HepG2 (cell line): ENCODE results near the gene HAO2. TPM values are rescaled to one million over a fixed set of nuclear protein-coding genes. Genes with fewer than 3 reads are reported as not detected.

ENCODE experiments used
- ATAC-seq: fragments of 200-7000 bp; cut with Tn5 transposase; 3 replicates; pipeline ENCODE4 v1.9.1; 2020; ENCODE audit warnings: mild to moderate bottlenecking, moderate library complexity
- BruUV-seq: library from RNA; stranded (reverse); fragments of 400-500 nt; replicated peaks from 2 replicates; lab custom pipeline; 2021; lab: Mats Ljungman, UMichigan
- CTCF ChIA-PET: fragments of 300-600 bp; formaldehyde crosslinking; extraction: SDS; loops from one replicate; lab custom pipeline; 2021; ENCODE audit warnings: low total read pairs, inconsistent platforms, low intra/inter-chr PET ratio; lab: Yijun Ruan, JAX
- POLR2A ChIA-PET: fragments of 350-600 bp; sonication (Branson Sonifier 250); formaldehyde crosslinking; loops from one replicate; lab custom pipeline; 2020; ENCODE audit warnings: antibody characterized with exemption, inconsistent platforms; lab: Yijun Ruan, JAX
- DNase-seq: peaks from one replicate; pipeline ENCODE4 v3.0.0-alpha.2; 2015; ENCODE audit warnings: low spot score
- FAIRE-seq: peaks from 3 replicates; lab custom pipeline; 2011; peaks lifted over from hg19 to GRCh38; lab: Jason Lieb, UNC
- H2AFZ ChIP-seq: one replicate; pipeline ENCODE4 v1.6.1; 2011; ENCODE audit warnings: low read length, inconsistent platforms
- H3K27ac ChIP-seq: fragments of 300-600 bp; 3 replicates; pipeline ENCODE4 v1.8.0; 2011; ENCODE audit warnings: mixed run types, mild to moderate bottlenecking, mixed read lengths, low read length, inconsistent platforms; ENCODE audit not compliant: insufficient read depth; ENCODE audit errors: extremely low read length
- H3K27me3 ChIP-seq, 2 experiments: fragments of 200-600 bp in 1 of 2; 2 replicates in 1 of 2; 3 replicates in 1 of 2; pipeline versions ENCODE4 v1.6.0 to v1.8.0; 2011; ENCODE audit warnings: low read length in 2 of 2, mild to moderate bottlenecking in 2 of 2, moderate library complexity in 2 of 2, inconsistent platforms in 1 of 2; ENCODE audit not compliant: insufficient read depth in 2 of 2, control insufficient read depth in 1 of 2
- H3K36me3 ChIP-seq, 2 experiments: fragments of 200-600 bp in 1 of 2; replicated peaks in 1 of 2; 2 replicates in 1 of 2; 3 replicates in 1 of 2; pipeline versions ENCODE4 v1.5.1 to v1.8.0; 2011; ENCODE audit warnings: low read length in 2 of 2, inconsistent platforms in 1 of 2; ENCODE audit not compliant: insufficient read depth in 2 of 2, control insufficient read depth in 1 of 2
- H3K4me1 ChIP-seq: 2 replicates; pipeline ENCODE4 v1.5.1; 2012; ENCODE audit warnings: low read length, inconsistent platforms; ENCODE audit not compliant: insufficient read depth
- H3K4me2 ChIP-seq: 2 replicates; pipeline ENCODE4 v1.6.0; 2011; ENCODE audit warnings: low read depth, low read length, inconsistent platforms
- H3K4me3 ChIP-seq, 3 experiments: fragments of 200-600 bp in 1 of 3; sonication (generic), shearing (Covaris generic) in 1 of 3; replicated peaks in 1 of 3; 2 replicates each; pipeline ENCODE4 v1.5.1; 2011 to 2016; ENCODE audit warnings: low read length in 3 of 3, inconsistent platforms in 2 of 3, low read depth in 2 of 3, mild to moderate bottlenecking in 2 of 3, control low read depth in 1 of 3, mixed read lengths in 1 of 3; ENCODE audit not compliant: insufficient read depth in 1 of 3
- H3K79me2 ChIP-seq: one replicate; pipeline ENCODE4 v1.6.1; 2011; ENCODE audit warnings: low read length, inconsistent platforms; ENCODE audit not compliant: insufficient read depth
- H3K9ac ChIP-seq: 2 replicates; pipeline ENCODE4 v1.6.0; 2011; ENCODE audit warnings: mild to moderate bottlenecking, low read depth, low read length, inconsistent platforms; ENCODE audit not compliant: insufficient read depth
- H3K9me3 ChIP-seq: 2 replicates; pipeline ENCODE4 v1.5.1; 2012; ENCODE audit warnings: mild to moderate bottlenecking, low read length
- H4K20me1 ChIP-seq: 2 replicates; pipeline ENCODE4 v1.6.0; 2011; ENCODE audit warnings: inconsistent platforms, mild to moderate bottlenecking, low read length, moderate library complexity; ENCODE audit not compliant: insufficient read depth
- AGO1 ChIP-seq: fragments of 200-400 bp; formaldehyde crosslinking; IDR thresholded peaks from 2 replicates; pipeline ENCODE4 v1.6.1; 2017; ENCODE audit warnings: mild to moderate bottlenecking, low read depth, low read length, moderate library complexity; ENCODE audit not compliant: poor library complexity, severe bottlenecking
- ASH2L ChIP-seq: fragments of 300-600, 200-600 bp; sonication (generic); IDR thresholded peaks from 2 replicates; pipeline ENCODE4 v1.7.0; 2017; ENCODE audit warnings: low read depth, mild to moderate bottlenecking, moderate library complexity, mixed read lengths, low read length; ENCODE audit not compliant: insufficient read length
- CBX1 ChIP-seq: IDR thresholded peaks from one replicate; pipeline ENCODE4 v1.6.1; 2016; ENCODE audit warnings: antibody characterized with exemption, low read depth
- CC2D1A ChIP-seq: sonication (generic); formaldehyde crosslinking; IDR thresholded peaks from 2 replicates; pipeline ENCODE4 v1.8.1; 2023; ENCODE audit warnings: mild to moderate bottlenecking, missing genetic modification reagents
- HDAC1 ChIP-seq: sonication (generic); formaldehyde crosslinking; IDR thresholded peaks from 2 replicates; pipeline ENCODE4 v1.5.1; 2020; ENCODE audit warnings: mild to moderate bottlenecking, missing genetic modification reagents
- HNRNPUL1 ChIP-seq: fragments of 200-400 bp; formaldehyde crosslinking; IDR thresholded peaks from 2 replicates; pipeline ENCODE4 v1.6.1; 2017; ENCODE audit warnings: low read depth, mild to moderate bottlenecking, low read length, moderate library complexity
- IKZF4 ChIP-seq: sonication (generic); formaldehyde crosslinking; IDR thresholded peaks from 2 replicates; pipeline ENCODE4 v1.5.1; 2020; ENCODE audit warnings: borderline replicate concordance, mild to moderate bottlenecking, low read depth, missing genetic modification reagents; ENCODE audit errors: not compliant biosample characterization
- NR2F2 ChIP-seq: IDR thresholded peaks from 2 replicates; pipeline ENCODE4 v1.6.1; 2012; ENCODE audit warnings: low read depth, inconsistent platforms, borderline replicate concordance
- TAF15 ChIP-seq: fragments of 200-400 bp; formaldehyde crosslinking; IDR thresholded peaks from one replicate; pipeline ENCODE4 v1.6.1; 2018; ENCODE audit warnings: mild to moderate bottlenecking, low read depth, low read length; ENCODE audit not compliant: poor library complexity, severe bottlenecking
- ZNF205 ChIP-seq: IDR thresholded peaks from 2 replicates; pipeline ENCODE4 v1.6.1; 2018; ENCODE audit warnings: missing biosample characterization, missing genetic modification reagents
- ZNF547 ChIP-seq: sonication (generic); formaldehyde crosslinking; IDR thresholded peaks from 2 replicates; pipeline ENCODE4 v1.5.1; 2020; ENCODE audit warnings: mild to moderate bottlenecking, missing genetic modification reagents
- ZZZ3 ChIP-seq: sonication (generic); formaldehyde crosslinking; IDR thresholded peaks from 2 replicates; pipeline ENCODE4 v1.4.0; 2020; ENCODE audit warnings: missing genetic modification reagents, mild to moderate bottlenecking, borderline replicate concordance
- WGBS: methylation state at CpG from one replicate; pipeline ENCODE4 v1.1.6; 2017; ENCODE audit warnings: low lambda C conversion rate; 5-methylcytosine and 5-hydroxymethylcytosine counted together
- in situ Hi-C: cut with HindIII; loops from 2 replicates; pipeline ENCODE4 v1.10.0; 2017; ENCODE audit warnings: low pct_unique_long_range_greater_than_20kb; ENCODE audit not compliant: extremely low pct_ligation_motif_present
- intact Hi-C: fragments of 100-400 bp; cut with micrococcal nuclease; formaldehyde crosslinking; loops from one replicate; pipeline ENCODE4 v1.10.0; 2022; ENCODE audit not compliant: unreplicated experiment
- polyA plus RNA-seq, 8 experiments: library from polyadenylated mRNA; depleted of rRNA in 3 of 8; stranded (reverse) in 7 of 8; unstranded in 1 of 8; fragments of >200 nt; fragmentation: Illumina TruSeq in 4 of 8; extraction: Trizol in 4 of 8; gene quantifications; 2 replicates each; pipeline versions ENCODE4 v1.2.1 to v1.2.3, GENCODE V29; 2011 to 2016; ENCODE audit warnings: low read depth in 4 of 8, missing spikeins in 1 of 8, mixed read lengths in 1 of 8; ENCODE audit not compliant: insufficient read depth in 1 of 8
- total RNA-seq, 5 experiments: library from RNA; depleted of rRNA; stranded (reverse); fragments of >200 nt; fragmentation: Illumina TruSeq; extraction: Trizol; gene quantifications; 2 replicates each; pipeline ENCODE4 v1.2.3, GENCODE V29; 2016; ENCODE audit warnings: low read depth in 1 of 5
- TF ChIP-seq, protein P1 (sequence below): sonication (generic); formaldehyde crosslinking; IDR thresholded peaks from 2 replicates; pipeline ENCODE4 v1.5.0; 2020; ENCODE audit warnings: missing genetic modification reagents
- TF ChIP-seq, protein P2 (sequence below): sonication (generic); formaldehyde crosslinking; IDR thresholded peaks from 2 replicates; pipeline ENCODE4 v1.4.0; 2020; ENCODE audit warnings: mild to moderate bottlenecking, missing genetic modification reagents

The HAO2 gene
- total and polyA plus RNA-seq, 2 of the 13 experiments (the other 11 are each of a cell fraction or from before 2014, with no cell fraction given), result 0.05 to 0.09 TPM

DNA sequence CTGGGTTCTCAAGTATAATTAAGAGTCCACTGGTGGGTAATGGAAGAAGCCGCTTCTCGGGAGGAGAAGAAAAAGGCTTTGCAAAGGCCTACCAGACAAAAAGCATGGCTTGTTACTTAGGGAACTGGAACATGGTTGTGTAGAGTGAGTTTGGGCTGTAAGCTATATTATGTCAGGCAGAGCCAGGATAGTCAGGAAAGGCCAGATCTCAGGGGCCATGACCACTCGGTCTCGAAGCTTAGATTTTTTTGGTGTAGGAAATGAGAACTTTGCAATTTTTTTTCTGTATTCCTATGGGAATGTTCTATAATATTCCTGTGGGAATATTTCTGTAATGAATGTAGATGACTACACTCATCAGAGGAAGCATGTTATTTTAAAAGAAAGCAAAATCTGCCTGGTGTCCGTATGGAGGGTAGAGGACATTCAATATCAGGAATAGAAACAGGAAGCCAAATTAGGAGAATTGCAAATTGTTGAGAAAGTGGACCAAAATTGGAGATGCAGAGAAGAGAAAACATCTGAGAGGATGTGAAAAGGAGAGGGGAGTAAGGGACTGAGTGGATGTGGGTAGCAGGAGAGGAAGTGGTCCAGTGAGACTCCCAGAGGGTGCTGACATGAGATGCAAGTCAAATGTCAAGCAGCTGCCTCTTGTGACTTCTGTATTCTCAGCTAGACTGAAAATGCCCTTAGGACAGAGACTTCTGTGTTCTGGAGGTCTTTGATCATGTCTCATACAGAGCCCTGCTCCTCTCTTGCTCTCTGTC lies 45.2 kb upstream of the HAO2 start:
- Histone ChIP-seq H3K79me2 (no peaks in the 10 kb centered on the region), H3K4me2 (no peak overlapping the region), H2AFZ (no peak overlapping the region), H4K20me1 (no peaks in the 10 kb centered on the region), H3K4me1 (peaks cover 28% of the 10 kb centered on the region), H3K27me3 (no peaks in the 10 kb centered on the region), H3K9me3 (no peaks in the 10 kb centered on the region), H3K9ac (no peak overlapping the region), H3K4me3 (no peak overlapping the region), H3K27ac (no peak overlapping the region), H3K36me3 (no peaks in the 10 kb centered on the region)
- in situ Hi-C loops, result no loop called here
- BruUV-seq, result no TSS peak
- CTCF ChIA-PET, result no interaction called here
- WGBS, result 97% methylated on average over 5 of the region's 5 CpGs
- ATAC-seq (no peak), DNase-seq (no peak), FAIRE-seq (no peak)
- no peak for TF ChIP-seq IKZF4 (CRISPR knock-in tag)
- TF ChIP-seq, protein P1, sequence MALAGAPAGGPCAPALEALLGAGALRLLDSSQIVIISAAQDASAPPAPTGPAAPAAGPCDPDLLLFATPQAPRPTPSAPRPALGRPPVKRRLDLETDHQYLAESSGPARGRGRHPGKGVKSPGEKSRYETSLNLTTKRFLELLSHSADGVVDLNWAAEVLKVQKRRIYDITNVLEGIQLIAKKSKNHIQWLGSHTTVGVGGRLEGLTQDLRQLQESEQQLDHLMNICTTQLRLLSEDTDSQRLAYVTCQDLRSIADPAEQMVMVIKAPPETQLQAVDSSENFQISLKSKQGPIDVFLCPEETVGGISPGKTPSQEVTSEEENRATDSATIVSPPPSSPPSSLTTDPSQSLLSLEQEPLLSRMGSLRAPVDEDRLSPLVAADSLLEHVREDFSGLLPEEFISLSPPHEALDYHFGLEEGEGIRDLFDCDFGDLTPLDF (CRISPR knock-in tag), result no peak
- TF ChIP-seq HNRNPUL1, result no peak
- no peak for TF ChIP-seq CBX1
- TF ChIP-seq ASH2L, result no peak
- TF ChIP-seq ZZZ3, result no peak
- TF ChIP-seq, protein P2, sequence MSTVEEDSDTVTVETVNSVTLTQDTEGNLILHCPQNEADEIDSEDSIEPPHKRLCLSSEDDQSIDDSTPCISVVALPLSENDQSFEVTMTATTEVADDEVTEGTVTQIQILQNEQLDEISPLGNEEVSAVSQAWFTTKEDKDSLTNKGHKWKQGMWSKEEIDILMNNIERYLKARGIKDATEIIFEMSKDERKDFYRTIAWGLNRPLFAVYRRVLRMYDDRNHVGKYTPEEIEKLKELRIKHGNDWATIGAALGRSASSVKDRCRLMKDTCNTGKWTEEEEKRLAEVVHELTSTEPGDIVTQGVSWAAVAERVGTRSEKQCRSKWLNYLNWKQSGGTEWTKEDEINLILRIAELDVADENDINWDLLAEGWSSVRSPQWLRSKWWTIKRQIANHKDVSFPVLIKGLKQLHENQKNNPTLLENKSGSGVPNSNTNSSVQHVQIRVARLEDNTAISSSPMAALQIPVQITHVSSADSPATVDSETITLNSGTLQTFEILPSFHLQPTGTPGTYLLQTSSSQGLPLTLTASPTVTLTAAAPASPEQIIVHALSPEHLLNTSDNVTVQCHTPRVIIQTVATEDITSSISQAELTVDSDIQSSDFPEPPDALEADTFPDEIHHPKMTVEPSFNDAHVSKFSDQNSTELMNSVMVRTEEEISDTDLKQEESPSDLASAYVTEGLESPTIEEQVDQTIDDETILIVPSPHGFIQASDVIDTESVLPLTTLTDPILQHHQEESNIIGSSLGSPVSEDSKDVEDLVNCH, result no peak
- TF ChIP-seq ZNF547 (CRISPR knock-in tag), result no peak
- no peak for TF ChIP-seq ZNF205 (CRISPR knock-in tag)
- TF ChIP-seq AGO1, result no peak
- no peak for TF ChIP-seq NR2F2
- no peak for TF ChIP-seq HDAC1 (CRISPR knock-in tag)
- TF ChIP-seq TAF15, result no peak
- no peak for TF ChIP-seq CC2D1A (CRISPR knock-in tag)
- intact Hi-C loops, result no loop called here
- POLR2A ChIA-PET, result no interaction called here
